ENCODE data around the gene RARS1. TPM values are rescaled to one million over a fixed set of nuclear protein-coding genes. Genes with fewer than 3 reads are reported as not detected.

The RARS1 gene
- 104 and 143 TPM in 2 replicates for total RNA-seq

GRCh38 chr5:168486136-168486879 lies at the start of gene RARS1:
Gene RARS1 (plus strand): TSS chr5:168486471. CDS start chr5:168486499, 28 bp downstream.

DNA sequence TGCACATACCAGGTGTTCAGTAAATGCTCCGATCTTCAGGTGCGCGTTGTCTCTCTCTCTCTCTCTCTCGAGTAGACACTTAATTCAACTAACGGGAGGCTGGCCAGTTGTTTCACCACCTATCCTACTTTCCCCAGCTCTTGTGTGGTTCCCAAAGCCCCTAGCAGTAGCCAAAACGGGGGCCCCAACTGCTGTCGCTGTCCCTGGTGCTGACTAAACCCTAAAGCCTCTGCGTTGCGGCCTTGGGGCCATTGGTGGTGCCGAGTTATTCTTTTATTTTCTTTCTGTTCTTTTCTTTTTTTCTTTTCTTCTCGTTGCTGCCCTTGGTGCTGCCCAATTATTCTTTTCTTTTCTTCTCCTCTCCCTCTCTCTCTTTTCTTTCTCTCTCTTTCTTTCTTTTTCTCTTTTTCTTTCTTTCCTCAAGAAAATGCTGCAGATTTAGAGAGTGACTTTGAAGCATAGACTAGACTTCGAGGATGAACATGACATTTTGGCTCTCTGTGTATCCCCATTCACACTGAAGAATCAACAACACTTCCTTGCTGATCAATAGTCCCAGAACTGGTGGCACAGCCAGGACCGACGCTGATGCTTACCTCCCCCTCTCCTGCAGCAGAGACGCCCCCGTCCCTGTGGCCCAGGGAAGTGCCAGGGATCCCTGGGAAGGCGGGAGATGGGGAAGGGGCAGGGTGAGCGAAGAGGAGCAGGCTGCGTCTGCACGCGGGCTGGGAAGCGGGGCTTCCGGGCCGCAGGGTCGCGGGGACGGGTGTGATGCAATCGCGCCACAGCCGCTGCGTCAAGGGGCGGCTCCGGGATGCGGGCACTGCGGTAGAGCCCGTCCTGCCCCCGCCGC lies 42.5 kb downstream of the RARS1 start, which contains the start of gene FBLL1:
Gene FBLL1 (plus strand): TSS at position 785 of the 853 bp plus-strand sequence. CDS start 200 bp downstream, outside the sequence.

Other genes with a start within 250 kb of the RARS1 start
- 3.1 and 4.2 TPM in 2 replicates for gene WWC1, start 194.8 kb upstream of the RARS1 start, total RNA-seq
- 0.15 and 0.34 TPM in 2 replicates for gene FBLL1, start 42.8 kb downstream of the RARS1 start, total RNA-seq
- 18.3 and 25.6 TPM in 2 replicates for gene PANK3, start 92.9 kb downstream of the RARS1 start, total RNA-seq